ENCODE data around the gene C1QTNF3.

The C1QTNF3 gene

GRCh38 chr5:34005211-34005610 is 37.8 kb downstream of the C1QTNF3 start:
- no peak overlapping the region for H3K4me3 ChIP-seq (ENCODE audit: low read length)
- TF ChIP-seq ZNF274 (IDR thresholded peaks at IDR 0.05; ENCODE audit: low read depth, low read length), result no peak

GRCh38 chr5:34003941-34004340 is 39.1 kb downstream of the C1QTNF3 start:
- H3K4me3 ChIP-seq (ENCODE audit: low read length), result no peak overlapping the region
- TF ChIP-seq ZNF274 (IDR thresholded peaks at IDR 0.05; ENCODE audit: low read depth, low read length), result no peak

- H3K4me3 ChIP-seq (ENCODE audit: low read length), result no peak overlapping the region
- TF ChIP-seq ZNF274 (IDR thresholded peaks at IDR 0.05; ENCODE audit: low read depth, low read length), result no peak
Measured at GRCh38 chr5:34002629-34003328, 40.2 kb downstream of the C1QTNF3 start.

GRCh38 chr5:34001241-34001841 is 41.7 kb downstream of the C1QTNF3 start:
- H3K4me3 ChIP-seq (ENCODE audit: low read length), result no peak overlapping the region

GRCh38 chr5:33999978-34000377 is 43.0 kb downstream of the C1QTNF3 start:
- no peak for TF ChIP-seq ZNF274 (IDR thresholded peaks at IDR 0.05; ENCODE audit: low read depth, low read length)
- no peak overlapping the region for H3K4me3 ChIP-seq (ENCODE audit: low read length)

More at GRCh38 chr5:34001241-34001841, 41.7 kb downstream of the C1QTNF3 start:
- no peak for TF ChIP-seq ZNF274 (IDR thresholded peaks at IDR 0.05; ENCODE audit: low read depth, low read length)

- TF ChIP-seq ZNF274 (IDR thresholded peaks at IDR 0.05; ENCODE audit: low read depth, low read length), result no peak
- no peak overlapping the region for H3K4me3 ChIP-seq (ENCODE audit: low read length)
Measured at GRCh38 chr5:33997331-33997983, 45.6 kb downstream of the C1QTNF3 start.

GRCh38 chr5:33995865-33996264 is 47.1 kb downstream of the C1QTNF3 start:
- TF ChIP-seq ZNF274 (IDR thresholded peaks at IDR 0.05; ENCODE audit: low read depth, low read length), result no peak
- H3K4me3 ChIP-seq (ENCODE audit: low read length), result no peak overlapping the region

- no peak overlapping the region for H3K4me3 ChIP-seq (ENCODE audit: low read length)
- no peak for TF ChIP-seq ZNF274 (IDR thresholded peaks at IDR 0.05; ENCODE audit: low read depth, low read length)
Measured at GRCh38 chr5:33994845-33995244, 48.2 kb downstream of the C1QTNF3 start.

GRCh38 chr5:33992864-33993263 is 50.1 kb downstream of the C1QTNF3 start:
- no peak overlapping the region for H3K4me3 ChIP-seq (ENCODE audit: low read length)
- TF ChIP-seq ZNF274 (IDR thresholded peaks at IDR 0.05; ENCODE audit: low read depth, low read length), result no peak

GRCh38 chr5:33985447-33985846 is 57.6 kb downstream of the C1QTNF3 start:
- no peak for TF ChIP-seq ZNF274 (IDR thresholded peaks at IDR 0.05; ENCODE audit: low read depth, low read length)
- no peak overlapping the region for H3K4me3 ChIP-seq (ENCODE audit: low read length)

GRCh38 chr5:33984671-33985124 is 58.3 kb downstream of the C1QTNF3 start, which contains the start of gene SLC45A2:
TSS of gene SLC45A2 (minus strand) at chr5:33984693. CDS start at chr5:33984583, 110 bp downstream.
- no peak within 1 kb of the TSS for H3K4me3 ChIP-seq (ENCODE audit: low read length)
- TF ChIP-seq ZNF274 (IDR thresholded peaks at IDR 0.05; ENCODE audit: low read depth, low read length), result no peak

- no peak for TF ChIP-seq ZNF274 (IDR thresholded peaks at IDR 0.05; ENCODE audit: low read depth, low read length)
- H3K4me3 ChIP-seq (ENCODE audit: low read length), result no peak overlapping the region
Measured at GRCh38 chr5:33984178-33984577, 58.8 kb downstream of the C1QTNF3 start.

- no peak overlapping the region for H3K4me3 ChIP-seq (ENCODE audit: low read length)
- TF ChIP-seq ZNF274 (IDR thresholded peaks at IDR 0.05; ENCODE audit: low read depth, low read length), result no peak
Measured at GRCh38 chr5:33981408-33982162, 61.4 kb downstream of the C1QTNF3 start.

- no peak overlapping the region for H3K4me3 ChIP-seq (ENCODE audit: low read length)
- TF ChIP-seq ZNF274 (IDR thresholded peaks at IDR 0.05; ENCODE audit: low read depth, low read length), result no peak
Measured at GRCh38 chr5:33980030-33980429, 63.0 kb downstream of the C1QTNF3 start.

All from GM08714 (cell line).